Measurements from ENCODE around the gene ABCA7. TPM values are rescaled to one million over a fixed set of nuclear protein-coding genes. Genes with fewer than 3 reads are reported as not detected.

Gene ABCA7
- total and polyA plus RNA-seq, 2 of the 13 experiments (the other 11 are each of a cell fraction or from before 2014, with no cell fraction given), result 4.4 to 32.4 TPM

DNA sequence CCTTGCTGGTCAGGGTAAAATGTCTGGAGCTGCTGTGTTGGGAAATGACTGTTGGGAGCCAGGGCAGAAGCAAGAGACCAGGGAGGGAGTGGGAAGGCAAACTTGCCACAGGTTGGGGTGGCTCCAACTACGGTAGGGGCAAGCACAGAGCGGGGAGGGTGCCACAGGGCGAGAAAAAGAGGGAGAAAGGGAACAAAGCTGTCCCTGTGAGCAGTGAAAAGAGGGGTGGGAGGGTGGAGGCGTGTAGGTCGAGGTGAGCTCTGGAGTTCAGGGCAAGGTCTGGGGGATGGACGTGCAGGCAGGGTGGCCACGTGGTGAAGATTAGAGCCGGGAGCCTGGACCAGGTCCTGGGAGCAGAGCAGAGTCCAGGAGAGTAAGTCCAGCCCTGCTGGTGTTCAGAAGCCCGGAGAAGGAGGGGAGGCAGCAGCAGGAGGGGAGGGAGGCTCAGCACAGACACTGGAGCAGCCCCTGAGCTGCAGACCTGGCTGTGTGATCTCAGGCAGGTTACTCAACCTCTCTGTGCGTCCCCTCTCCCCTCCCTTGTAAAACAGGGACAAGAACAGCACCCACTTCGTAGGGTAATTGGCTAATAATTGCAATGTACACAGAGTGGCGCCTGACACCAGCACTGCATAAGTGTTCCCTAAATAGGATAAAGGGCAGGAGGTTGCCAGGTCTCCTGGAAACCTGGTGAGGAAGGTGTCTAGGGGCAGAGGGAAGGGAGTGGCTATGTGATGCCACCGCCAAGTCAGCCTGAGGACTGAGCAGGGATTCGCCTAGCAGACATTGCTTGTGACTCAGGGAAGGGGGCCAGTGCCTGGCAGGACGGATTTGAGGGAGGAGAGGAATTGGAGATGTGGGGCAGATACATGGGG lies 58.5 kb downstream of the ABCA7 start (continued):
- peak; percentile 88 for TF ChIP-seq HDAC1 (CRISPR knock-in tag; IDR thresholded peaks at IDR 0.05)
- TF ChIP-seq CEBPB (IDR thresholded peaks at IDR 0.05; ENCODE audit: borderline replicate concordance, low read depth, low read length), result no peak
- TF ChIP-seq EP300 (IDR thresholded peaks at IDR 0.05; ENCODE audit: low read depth in 2 of 2, low read length in 2 of 2), result peak in 1 of 2 experiments; percentile 73; a peak in 3 of 4 replicates
- TF ChIP-seq EP300 (CRISPR knock-in tag; IDR thresholded peaks at IDR 0.05; ENCODE audit: borderline replicate concordance), result no peak; the same call in 1 of the 2 replicates
- TF ChIP-seq, protein P1, sequence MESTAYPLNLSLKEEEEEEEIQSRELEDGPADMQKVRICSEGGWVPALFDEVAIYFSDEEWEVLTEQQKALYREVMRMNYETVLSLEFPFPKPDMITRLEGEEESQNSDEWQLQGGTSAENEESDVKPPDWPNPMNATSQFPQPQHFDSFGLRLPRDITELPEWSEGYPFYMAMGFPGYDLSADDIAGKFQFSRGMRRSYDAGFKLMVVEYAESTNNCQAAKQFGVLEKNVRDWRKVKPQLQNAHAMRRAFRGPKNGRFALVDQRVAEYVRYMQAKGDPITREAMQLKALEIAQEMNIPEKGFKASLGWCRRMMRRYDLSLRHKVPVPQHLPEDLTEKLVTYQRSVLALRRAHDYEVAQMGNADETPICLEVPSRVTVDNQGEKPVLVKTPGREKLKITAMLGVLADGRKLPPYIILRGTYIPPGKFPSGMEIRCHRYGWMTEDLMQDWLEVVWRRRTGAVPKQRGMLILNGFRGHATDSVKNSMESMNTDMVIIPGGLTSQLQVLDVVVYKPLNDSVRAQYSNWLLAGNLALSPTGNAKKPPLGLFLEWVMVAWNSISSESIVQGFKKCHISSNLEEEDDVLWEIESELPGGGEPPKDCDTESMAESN (CRISPR knock-in tag; conservative IDR thresholded peaks at IDR 0.05), result 0 out of 2 replicates have a peak, but pooled peaks have one; percentile 59
- TF ChIP-seq ZNF766 (CRISPR knock-in tag; IDR thresholded peaks at IDR 0.05; ENCODE audit: borderline replicate concordance), result no peak
- TF ChIP-seq, protein P2, sequence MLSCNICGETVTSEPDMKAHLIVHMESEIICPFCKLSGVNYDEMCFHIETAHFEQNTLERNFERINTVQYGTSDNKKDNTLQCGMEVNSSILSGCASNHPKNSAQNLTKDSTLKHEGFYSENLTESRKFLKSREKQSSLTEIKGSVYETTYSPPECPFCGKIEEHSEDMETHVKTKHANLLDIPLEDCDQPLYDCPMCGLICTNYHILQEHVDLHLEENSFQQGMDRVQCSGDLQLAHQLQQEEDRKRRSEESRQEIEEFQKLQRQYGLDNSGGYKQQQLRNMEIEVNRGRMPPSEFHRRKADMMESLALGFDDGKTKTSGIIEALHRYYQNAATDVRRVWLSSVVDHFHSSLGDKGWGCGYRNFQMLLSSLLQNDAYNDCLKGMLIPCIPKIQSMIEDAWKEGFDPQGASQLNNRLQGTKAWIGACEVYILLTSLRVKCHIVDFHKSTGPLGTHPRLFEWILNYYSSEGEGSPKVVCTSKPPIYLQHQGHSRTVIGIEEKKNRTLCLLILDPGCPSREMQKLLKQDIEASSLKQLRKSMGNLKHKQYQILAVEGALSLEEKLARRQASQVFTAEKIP (CRISPR knock-in tag; IDR thresholded peaks at IDR 0.05; ENCODE audit: borderline replicate concordance), result no peak
- TF ChIP-seq GTF3A (CRISPR knock-in tag; conservative IDR thresholded peaks at IDR 0.05), result 0 out of 2 replicates have a peak, but pooled peaks have one; percentile 25
- peak; percentile 26 for TF ChIP-seq FOSL2 (CRISPR knock-in tag; IDR thresholded peaks at IDR 0.05)
- TF ChIP-seq, protein P3, sequence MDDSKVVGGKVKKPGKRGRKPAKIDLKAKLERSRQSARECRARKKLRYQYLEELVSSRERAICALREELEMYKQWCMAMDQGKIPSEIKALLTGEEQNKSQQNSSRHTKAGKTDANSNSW (CRISPR knock-in tag; IDR thresholded peaks at IDR 0.05; ENCODE audit: borderline replicate concordance), result no peak
- no peak for TF ChIP-seq HIVEP1 (CRISPR knock-in tag; IDR thresholded peaks at IDR 0.05)
- no peak; the same call in 1 of the 2 replicates for TF ChIP-seq ELF1 (CRISPR knock-in tag; IDR thresholded peaks at IDR 0.05)
- TF ChIP-seq HNRNPLL (IDR thresholded peaks at IDR 0.05; ENCODE audit: low read depth, low read length, poor library complexity, severe bottlenecking), result no peak
- TF ChIP-seq NPAS2 (CRISPR knock-in tag; IDR thresholded peaks at IDR 0.05; ENCODE audit: borderline replicate concordance), result no peak
- no peak for TF ChIP-seq ISL2 (CRISPR knock-in tag; IDR thresholded peaks at IDR 0.05)
- peak; percentile 66; the same call in 1 of the 2 replicates for TF ChIP-seq ZNF780A (CRISPR knock-in tag; IDR thresholded peaks at IDR 0.05)
- no peak for TF ChIP-seq ZNF550 (CRISPR knock-in tag; IDR thresholded peaks at IDR 0.05; ENCODE audit: borderline replicate concordance)
- TF ChIP-seq POLR2AphosphoS2 (IDR thresholded peaks at IDR 0.05; ENCODE audit: low read depth, low read length), result no peak
- no peak; the same call in none of the 2 replicates for TF ChIP-seq RXRA (CRISPR knock-in tag; IDR thresholded peaks at IDR 0.05)
- TF ChIP-seq MEIS2 (CRISPR knock-in tag; IDR thresholded peaks at IDR 0.05), result no peak
- TF ChIP-seq THAP11 (CRISPR knock-in tag; IDR thresholded peaks at IDR 0.05), result no peak
- no peak; the same call in 1 of the 2 replicates for TF ChIP-seq ZNF292 (CRISPR knock-in tag; IDR thresholded peaks at IDR 0.05; ENCODE audit: borderline replicate concordance, low read depth)
- peak; percentile 96 for TF ChIP-seq ADNP (CRISPR knock-in tag; IDR thresholded peaks at IDR 0.05)
- peak; percentile 55 for TF ChIP-seq XRCC5 (optimal IDR thresholded peaks at IDR 0.05; ENCODE audit: low read length)
- TF ChIP-seq ZNF205 (CRISPR knock-in tag; IDR thresholded peaks at IDR 0.05), result 0 out of 2 replicates have a peak, but pooled peaks have one; percentile 17
- TF ChIP-seq KAT2B (IDR thresholded peaks at IDR 0.05; ENCODE audit: borderline replicate concordance, low read depth, low read length), result no peak
- 0 out of 2 replicates have a peak, but pooled peaks have one; percentile 41 for TF ChIP-seq AKAP8 (CRISPR knock-in tag; IDR thresholded peaks at IDR 0.05)
- no peak for TF ChIP-seq NFYC (CRISPR knock-in tag; IDR thresholded peaks at IDR 0.05)

Data from HepG2 (cell line).